GM20431 (cell line): ENCODE data around the gene SKA2.
"Not testable (repeated sequence)": the region's sequence is repeated elsewhere in the genome, so short reads cannot be mapped to it uniquely, and the experiment has no call there.

Experiments used
- in situ Hi-C: fragments of 300-500 bp; cut with MseI, MboI; formaldehyde crosslinking; loops from one replicate; pipeline ENCODE4 v1.15.0; 2020; ENCODE audit warnings: low sequenced_read_pairs; ENCODE audit not compliant: unreplicated experiment

The SKA2 gene

GRCh38 chr17:59154292-59154720, 680 bp downstream of the SKA2 start:
- in situ Hi-C loops: no loop called here

- in situ Hi-C loops: no loop called here
These were observed 2.1 kb downstream of the SKA2 start for GRCh38 chr17:59152925-59153324.

GRCh38 chr17:59151591-59151990, 3.4 kb downstream of the SKA2 start:
- in situ Hi-C loops: no loop called here

- in situ Hi-C loops: no loop called here
These were observed 4.0 kb downstream of the SKA2 start for GRCh38 chr17:59151006-59151405.

GRCh38 chr17:59149841-59150511, 5.0 kb downstream of the SKA2 start:
- in situ Hi-C loops: no loop called here

GRCh38 chr17:59149051-59149450, 5.9 kb downstream of the SKA2 start:
- in situ Hi-C loops: no loop called here

GRCh38 chr17:59145571-59146096, 9.4 kb downstream of the SKA2 start:
- in situ Hi-C loops: no loop called here

GRCh38 chr17:59141860-59142259, 13.1 kb downstream of the SKA2 start:
- in situ Hi-C loops: no loop called here

GRCh38 chr17:59139939-59140338, 15.0 kb downstream of the SKA2 start:
- in situ Hi-C loops: no loop called here

GRCh38 chr17:59138339-59138738, 16.6 kb downstream of the SKA2 start:
- in situ Hi-C loops: not testable (repeated sequence)

GRCh38 chr17:59131131-59131530, 23.9 kb downstream of the SKA2 start:
- in situ Hi-C loops: no loop called here

GRCh38 chr17:59129814-59130213, 25.2 kb downstream of the SKA2 start:
- in situ Hi-C loops: no loop called here

GRCh38 chr17:59126809-59127417, 28.1 kb downstream of the SKA2 start:
- in situ Hi-C loops: no loop called here

- in situ Hi-C loops: no loop called here
These were observed 30.3 kb downstream of the SKA2 start for GRCh38 chr17:59124665-59125064.

GRCh38 chr17:59121901-59122480, 33.0 kb downstream of the SKA2 start:
- in situ Hi-C loops: no loop called here

- in situ Hi-C loops: no loop called here
These were observed 39.5 kb downstream of the SKA2 start for GRCh38 chr17:59115474-59115873.

GRCh38 chr17:59111539-59111938, 43.4 kb downstream of the SKA2 start:
- in situ Hi-C loops: no loop called here

- in situ Hi-C loops: no loop called here
These were observed 44.0 kb downstream of the SKA2 start for GRCh38 chr17:59110973-59111372.

- in situ Hi-C loops: no loop called here
These were observed 46.4 kb downstream of the SKA2 start for GRCh38 chr17:59108400-59109102.

GRCh38 chr17:59107306-59107670, 47.7 kb downstream of the SKA2 start:
- in situ Hi-C loops: no loop called here
